NCI-H526 treated with DMSO at 0.1 percent for 48 hours (cell line): ENCODE results near the gene CREB1.
"Not testable (repeated sequence)": the region's sequence is repeated elsewhere in the genome, so short reads cannot be mapped to it uniquely, and the experiment has no call there.

ENCODE experiments used
- DNase-seq: peaks from one replicate; lab custom pipeline; 2025; lab: John Stamatoyannopoulos, UW

CREB1 gene

GRCh38 chr2:207529330-207530159 lies at the start of gene CREB1:
Gene CREB1 (plus strand): TSS chr2:207529962. CDS start chr2:207555636, 25,674 bp downstream.
- peak; percentile 92 for DNase-seq

- no peak for DNase-seq
Measured at GRCh38 chr2:207480521-207481040, 49.2 kb upstream of the CREB1 start.

- no peak for DNase-seq
Measured at GRCh38 chr2:207481924-207482323, 47.8 kb upstream of the CREB1 start.

GRCh38 chr2:207482630-207483029 lies 47.1 kb upstream of the CREB1 start:
- DNase-seq: no peak

GRCh38 chr2:207483066-207483465 lies 46.7 kb upstream of the CREB1 start:
- DNase-seq: no peak

GRCh38 chr2:207483477-207483876 lies 46.3 kb upstream of the CREB1 start:
- DNase-seq: no peak

GRCh38 chr2:207484444-207485391 lies 45.0 kb upstream of the CREB1 start:
- no peak for DNase-seq

- no peak for DNase-seq
Measured at GRCh38 chr2:207487650-207488311, 42.0 kb upstream of the CREB1 start.

GRCh38 chr2:207489251-207489650 lies 40.5 kb upstream of the CREB1 start:
- DNase-seq: no peak

- DNase-seq: no peak
Measured at GRCh38 chr2:207490441-207490840, 39.3 kb upstream of the CREB1 start.

- DNase-seq: no peak
Measured at GRCh38 chr2:207491086-207491485, 38.7 kb upstream of the CREB1 start.

GRCh38 chr2:207491956-207492355 lies 37.8 kb upstream of the CREB1 start:
- no peak for DNase-seq

GRCh38 chr2:207492461-207492860 lies 37.3 kb upstream of the CREB1 start:
- DNase-seq: no peak

GRCh38 chr2:207494137-207494536 lies 35.6 kb upstream of the CREB1 start:
- DNase-seq: no peak

- DNase-seq: not testable (repeated sequence)
Measured at GRCh38 chr2:207496936-207497335, 32.8 kb upstream of the CREB1 start.

GRCh38 chr2:207497596-207497995 lies 32.2 kb upstream of the CREB1 start:
- DNase-seq: no peak

GRCh38 chr2:207498427-207498826 lies 31.3 kb upstream of the CREB1 start:
- DNase-seq: no peak

GRCh38 chr2:207499114-207499513 lies 30.6 kb upstream of the CREB1 start:
- DNase-seq: no peak

- no peak for DNase-seq
Measured at GRCh38 chr2:207501802-207502576, 27.8 kb upstream of the CREB1 start.

- no peak for DNase-seq
Measured at GRCh38 chr2:207502577-207503198, 27.1 kb upstream of the CREB1 start.

GRCh38 chr2:207503234-207503633 lies 26.5 kb upstream of the CREB1 start:
- no peak for DNase-seq
